SK-N-DZ (cell line): ENCODE data around the gene SEPHS1.

Experiments used
- DNase-seq: peaks from one replicate; pipeline ENCODE4 v3.0.0-alpha.2; 2015; ENCODE audit warnings: low spot score

Gene SEPHS1

GRCh38 chr10:13328613-13329012 lies 19.5 kb downstream of the SEPHS1 start:
- DNase-seq, result no peak

GRCh38 chr10:13328126-13328525 lies 20.0 kb downstream of the SEPHS1 start:
- no peak for DNase-seq

- DNase-seq, result no peak
These were observed 20.6 kb downstream of the SEPHS1 start for GRCh38 chr10:13327534-13327933.

GRCh38 chr10:13322615-13323148 lies 25.4 kb downstream of the SEPHS1 start:
- no peak for DNase-seq

- DNase-seq, result no peak
These were observed 26.5 kb downstream of the SEPHS1 start for GRCh38 chr10:13321576-13321975.

GRCh38 chr10:13319166-13319565 lies 28.9 kb downstream of the SEPHS1 start:
- no peak for DNase-seq

GRCh38 chr10:13317474-13317873 lies 30.6 kb downstream of the SEPHS1 start:
- DNase-seq, result no peak

- DNase-seq, result no peak
These were observed 31.3 kb downstream of the SEPHS1 start for GRCh38 chr10:13316635-13317311.

- DNase-seq, result no peak
These were observed 32.7 kb downstream of the SEPHS1 start for GRCh38 chr10:13315361-13315760.

- no peak for DNase-seq
These were observed 36.9 kb downstream of the SEPHS1 start for GRCh38 chr10:13311177-13311575.

GRCh38 chr10:13310518-13311176 lies 37.4 kb downstream of the SEPHS1 start:
- no peak for DNase-seq

GRCh38 chr10:13309792-13310191 lies 38.3 kb downstream of the SEPHS1 start:
- DNase-seq, result no peak

GRCh38 chr10:13308096-13308495 lies 40.0 kb downstream of the SEPHS1 start:
- no peak for DNase-seq

GRCh38 chr10:13306103-13306502 lies 42.0 kb downstream of the SEPHS1 start:
- DNase-seq, result no peak

GRCh38 chr10:13302821-13303555 lies 45.1 kb downstream of the SEPHS1 start:
- DNase-seq, result no peak

- DNase-seq, result peak; percentile 74
These were observed 48.4 kb downstream of the SEPHS1 start, which contains the start of gene PHYH for GRCh38 chr10:13299437-13300287. Gene PHYH, minus strand, starts transcription at chr10:13300064. Its CDS starts 22 bp downstream, at chr10:13300042.

- no peak for DNase-seq
These were observed 49.2 kb downstream of the SEPHS1 start for GRCh38 chr10:13298748-13299436.

GRCh38 chr10:13296476-13296875 lies 51.6 kb downstream of the SEPHS1 start:
- no peak for DNase-seq

GRCh38 chr10:13294784-13295183 lies 53.3 kb downstream of the SEPHS1 start:
- DNase-seq, result no peak
